Stimulated activated CD8-positive, alpha-beta memory T cell treated with anti-CD3 and anti-CD28 coated beads, Interleukin-7, amount 100 ng/mL, for 4 hours (primary cell): ENCODE data around the gene PGAM1.
"Not testable (repeated sequence)": the region's sequence is repeated elsewhere in the genome, so short reads cannot be mapped to it uniquely, and the experiment has no call there.

Source experiments
- DNase-seq, 2 donors: peaks; one replicate each; pipeline ENCODE4 v3.0.0-alpha.2; 2020; ENCODE audit warnings: low read depth in 2 of 2

The PGAM1 gene

DNA sequence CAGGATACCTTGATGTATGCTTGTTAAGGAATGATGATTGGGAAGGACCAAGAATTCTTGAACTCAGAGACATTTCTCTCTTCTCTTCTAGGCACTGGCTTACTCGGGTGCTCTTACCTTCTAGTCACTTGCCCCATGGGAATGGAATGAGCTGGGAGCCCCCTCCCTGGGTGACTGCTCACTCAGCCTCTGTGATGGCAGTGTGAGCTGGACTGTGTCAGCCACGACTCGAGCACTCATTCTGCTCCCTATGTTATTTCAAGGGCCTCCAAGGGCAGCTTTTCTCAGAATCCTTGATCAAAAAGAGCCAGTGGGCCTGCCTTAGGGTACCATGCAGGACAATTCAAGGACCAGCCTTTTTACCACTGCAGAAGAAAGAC, 30.7 kb downstream of the PGAM1 start:
- no peak for DNase-seq

- DNase-seq, result no peak
These were observed 33.1 kb downstream of the PGAM1 start for GRCh38 chr10:97459111-97459510.

DNA sequence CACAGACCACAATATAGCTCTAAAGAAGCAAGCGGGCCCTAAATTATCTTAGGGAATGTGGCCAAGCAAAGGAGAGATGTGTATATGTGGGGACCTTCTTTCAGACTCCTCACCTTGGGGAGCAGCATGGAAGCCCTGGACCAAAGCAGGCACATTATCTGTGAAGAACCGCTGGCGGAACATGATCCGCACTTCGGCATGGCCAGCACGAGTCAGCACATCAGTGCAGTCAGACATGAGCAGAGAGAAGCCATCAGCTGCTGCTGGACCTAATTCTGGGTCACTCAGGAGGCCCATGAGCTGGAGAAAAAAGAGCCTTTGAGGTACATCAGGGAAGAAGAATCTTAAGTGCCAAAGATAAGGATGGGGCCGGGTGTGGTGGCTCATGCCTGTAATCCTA, 33.9 kb downstream of the PGAM1 start:
- DNase-seq, result no peak

DNA sequence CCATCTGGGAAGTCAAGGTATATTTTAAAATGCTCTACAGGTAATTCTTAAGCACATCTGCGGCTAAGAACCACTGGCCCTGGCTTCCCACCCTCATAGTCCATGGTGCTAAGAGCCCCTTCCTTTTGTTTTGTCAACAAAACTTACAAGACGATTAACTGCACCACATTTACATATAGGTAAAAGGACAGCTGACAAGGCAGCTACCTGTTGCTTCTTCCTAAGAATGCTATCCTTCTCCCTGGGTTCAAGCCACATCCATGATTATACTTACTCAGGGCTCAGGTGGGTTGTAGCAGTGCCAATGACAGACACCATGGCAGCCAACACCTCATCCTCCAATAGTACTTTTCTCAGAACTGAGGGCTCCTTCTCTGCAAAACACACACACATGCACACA, 36.3 kb downstream of the PGAM1 start:
- DNase-seq, result no peak

DNA sequence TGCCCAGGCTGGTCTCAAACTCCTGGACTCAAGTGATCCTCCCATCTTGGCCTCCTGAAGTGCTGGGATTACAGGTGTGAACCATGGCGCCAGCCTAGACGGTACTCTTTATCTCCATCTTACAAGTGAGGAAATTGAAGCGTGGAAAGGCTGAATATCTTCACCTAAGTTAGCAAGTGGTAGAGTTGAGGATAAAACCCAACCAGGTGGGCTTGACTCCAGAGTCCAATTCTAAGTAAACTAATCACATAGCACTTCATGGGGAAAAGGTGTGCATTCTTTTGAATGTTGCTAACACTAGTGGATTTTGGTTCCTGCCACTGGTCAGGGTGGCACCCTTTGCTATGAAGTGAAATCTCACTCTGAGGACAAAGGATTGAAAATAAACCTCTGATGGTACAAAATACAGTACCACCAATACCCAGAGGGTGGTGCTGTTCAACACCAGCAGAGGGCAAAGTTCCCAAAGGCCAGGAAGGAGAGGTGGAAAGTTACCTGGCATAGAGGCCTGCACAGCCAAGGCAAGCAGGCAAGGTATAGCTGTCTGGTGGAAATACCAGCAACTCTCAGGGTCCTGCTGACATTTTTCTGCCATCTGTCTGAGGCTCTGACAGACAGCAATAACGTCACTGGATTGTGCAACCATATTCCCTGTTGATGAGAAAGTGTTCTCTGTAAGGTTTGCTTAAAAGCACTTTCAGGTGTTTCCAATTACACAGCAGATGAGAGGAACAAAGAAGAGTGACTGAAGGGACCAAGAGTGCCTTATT, 37.6 kb downstream of the PGAM1 start:
- no peak for DNase-seq

DNA sequence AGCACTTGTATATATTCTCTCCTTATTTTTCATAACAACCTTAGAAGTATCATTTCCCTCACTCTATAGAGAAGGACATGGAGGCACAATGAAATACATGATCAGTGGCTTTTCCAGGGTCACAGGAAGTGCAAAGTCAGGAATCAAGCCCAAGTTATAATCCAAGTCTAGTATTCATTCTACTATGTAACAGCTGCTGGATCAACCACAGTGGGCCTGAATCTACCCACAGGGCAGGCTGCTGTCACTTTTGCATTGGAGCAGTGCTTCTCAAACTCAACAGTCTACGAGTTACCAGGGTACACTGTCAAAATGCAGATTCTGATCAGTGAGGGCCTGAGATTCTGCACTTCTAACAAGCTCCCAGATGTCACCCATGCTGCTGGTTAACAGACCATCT, 38.2 kb downstream of the PGAM1 start:
- DNase-seq, result no peak

GRCh38 chr10:97465982-97466381, 40.0 kb downstream of the PGAM1 start:
- DNase-seq, result no peak

GRCh38 chr10:97466755-97467154, 40.8 kb downstream of the PGAM1 start:
- DNase-seq, result no peak

- no peak for DNase-seq
These were observed 42.2 kb downstream of the PGAM1 start for GRCh38 chr10:97468162-97468561.

DNA sequence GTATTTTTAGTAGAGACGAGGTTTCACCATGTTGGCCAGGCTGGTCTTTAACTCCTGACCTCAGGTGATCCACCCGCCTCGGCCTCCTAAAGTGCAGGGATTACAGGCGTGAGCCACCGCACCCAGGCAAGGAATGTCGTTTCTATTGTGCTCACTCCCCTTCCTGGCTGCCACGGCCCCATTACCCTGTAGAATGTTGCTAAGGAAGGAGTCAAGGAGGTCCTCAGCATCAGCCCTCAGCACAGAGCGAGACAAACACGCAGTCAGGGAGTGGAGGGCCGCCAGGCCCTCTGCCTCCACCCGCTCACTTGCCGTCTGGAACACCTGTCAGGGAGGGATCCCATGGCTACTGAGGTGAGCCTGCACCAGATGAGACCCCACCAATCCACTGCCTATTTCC, 42.8 kb downstream of the PGAM1 start:
- DNase-seq, result not testable (repeated sequence)

DNA sequence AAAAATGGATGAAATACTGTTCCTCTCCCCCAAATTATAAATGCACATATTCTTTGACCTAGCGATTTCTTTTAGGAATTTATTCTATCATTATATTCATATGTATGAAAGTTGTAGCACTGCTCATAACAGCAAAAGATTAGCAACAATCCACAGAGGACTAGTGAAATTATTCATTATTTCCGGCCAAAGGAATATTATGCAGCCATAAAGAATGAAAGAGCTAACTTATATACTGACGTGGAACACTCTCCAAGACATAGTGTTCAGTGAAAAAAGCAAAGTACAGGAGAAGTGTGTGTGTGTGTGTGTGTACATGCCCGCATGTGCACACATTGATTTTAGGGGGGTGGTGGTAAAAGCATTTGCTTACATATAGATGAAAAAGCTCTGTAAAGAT, 48.9 kb downstream of the PGAM1 start:
- DNase-seq, result no peak

DNA sequence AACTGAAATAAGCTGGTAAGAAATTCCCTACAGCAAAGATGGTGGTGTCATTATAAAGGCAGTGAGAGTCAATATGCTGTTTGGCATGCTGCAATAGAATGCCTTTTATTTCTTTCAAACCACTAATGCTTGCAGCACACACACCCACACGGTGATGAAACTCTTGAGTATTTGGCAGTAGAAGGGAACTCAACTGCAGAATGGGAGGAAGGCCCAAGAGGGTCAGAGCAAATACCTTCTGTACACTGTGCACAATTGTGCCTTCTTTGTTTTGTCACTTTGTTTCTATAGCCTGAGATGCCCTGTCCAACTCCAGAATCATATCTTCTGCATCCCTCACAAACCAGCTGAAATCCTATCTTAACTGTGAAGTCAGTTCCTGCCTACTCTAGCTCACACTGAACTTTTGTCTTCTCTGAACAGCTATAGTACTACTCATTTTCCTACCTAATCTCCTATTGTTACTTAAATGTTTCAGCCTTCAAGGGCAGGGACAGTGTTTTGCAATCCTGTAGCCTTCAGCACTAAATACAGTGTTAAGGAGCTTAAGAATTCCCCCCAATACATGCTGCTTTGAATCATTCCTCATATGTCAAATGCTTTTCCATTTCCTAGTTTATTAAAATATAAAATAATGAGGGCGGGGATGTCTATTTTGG, 50.1 kb downstream of the PGAM1 start:
- no peak for DNase-seq

GRCh38 chr10:97479410-97479809, 53.4 kb downstream of the PGAM1 start:
- not testable (repeated sequence) for DNase-seq

- no peak for DNase-seq
These were observed 53.9 kb downstream of the PGAM1 start for GRCh38 chr10:97479939-97480338.

DNA sequence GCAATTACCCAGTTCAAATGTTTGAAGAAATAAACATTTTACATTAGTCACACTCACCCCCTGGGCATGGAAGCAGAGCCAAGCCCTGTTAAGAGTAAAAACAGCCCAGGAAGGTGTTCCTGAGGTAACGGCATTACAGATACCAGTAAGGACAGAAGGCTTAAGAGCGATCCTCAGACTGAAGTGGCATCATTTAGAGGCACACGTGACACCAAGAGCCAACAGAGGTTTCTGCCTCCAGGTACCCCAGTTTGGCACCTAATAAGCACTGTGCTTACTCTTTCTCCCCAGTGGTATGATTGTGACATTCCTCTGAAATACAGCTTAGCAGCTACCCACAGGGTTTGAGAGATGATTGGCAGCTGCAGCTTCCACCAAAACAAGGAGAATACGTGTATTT, 55.1 kb downstream of the PGAM1 start:
- DNase-seq, result no peak

DNA sequence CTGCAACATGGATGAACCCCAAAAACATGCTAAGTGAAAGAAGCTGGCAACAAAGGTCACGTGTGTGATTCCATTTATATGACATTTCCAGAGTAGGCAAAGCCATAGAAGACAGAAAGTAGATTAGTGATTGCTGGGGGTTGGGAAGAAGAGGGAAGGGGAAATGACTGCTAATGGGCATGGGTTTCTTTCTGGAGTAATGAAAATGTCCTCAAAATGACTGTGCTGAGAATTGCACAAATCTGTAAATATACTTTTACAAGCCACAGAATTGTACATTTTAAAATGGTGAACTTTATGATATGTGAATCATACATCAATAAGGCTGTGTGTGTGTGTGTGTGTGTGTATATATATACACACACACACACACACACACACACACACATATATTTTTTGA, 56.4 kb downstream of the PGAM1 start:
- DNase-seq, result no peak
